Measurements from ENCODE around the gene STMN3. TPM values are rescaled to one million over a fixed set of nuclear protein-coding genes. Genes with fewer than 3 reads are reported as not detected.
"Not testable (repeated sequence)": the region's sequence is repeated elsewhere in the genome, so short reads cannot be mapped to it uniquely, and the experiment has no call there.

Gene STMN3
- total RNA-seq, 3 donors from 2014 or later, result 11.8 to 19.6 (median 17.7) TPM

- Histone ChIP-seq H3K27ac (peak overlapping the region; percentile 60 to 82), H3K27me3 (no peaks in the 10 kb centered on the region), H3K9me3 (no peaks in the 10 kb centered on the region), H3K4me1 (peaks cover 8 to 14% of the 10 kb centered on the region in 2 donors), H3K36me3 (no peaks in the 10 kb centered on the region), H3K4me3 (peak overlapping the region; percentile 58 to 85 (median 70))
- no peak for DNase-seq (ENCODE audit: low spot score in 2 of 2)
- intact Hi-C loops (cut with DNase I; ENCODE audit: low total_unique reads), result no loop called here
- TF ChIP-seq CTCF (IDR thresholded peaks at IDR 0.05) (no peak), POLR2A (IDR thresholded peaks at IDR 0.05) (no peak), POLR2AphosphoS5 (IDR thresholded peaks at IDR 0.05) (no peak)
Observed at GRCh38 chr20:63653974-63654668, 897 bp upstream of the STMN3 start.

- H3K27ac ChIP-seq, result peak overlapping the region; percentile 54 to 60
- no peak for DNase-seq (ENCODE audit: low spot score in 2 of 2)
Observed at GRCh38 chr20:63652192-63652980, 838 bp downstream of the STMN3 start.

GRCh38 chr20:63651942-63652191 is 1.4 kb downstream of the STMN3 start:
- no peak for TF ChIP-seq POLR2A (IDR thresholded peaks at IDR 0.05)
- no peak for TF ChIP-seq POLR2AphosphoS5 (IDR thresholded peaks at IDR 0.05)
- no peak for TF ChIP-seq CTCF (IDR thresholded peaks at IDR 0.05)
- no peak for DNase-seq (ENCODE audit: low spot score in 2 of 2)
- intact Hi-C loops (cut with DNase I; ENCODE audit: low total_unique reads), result no loop called here

More at GRCh38 chr20:63652192-63652980, 838 bp downstream of the STMN3 start:
- peak overlapping the region; percentile 58 to 85 (median 70) for H3K4me3 ChIP-seq
- intact Hi-C loops (cut with DNase I; ENCODE audit: low total_unique reads), result no loop called here
- H3K9me3 ChIP-seq, result no peaks in the 10 kb centered on the region
- H3K4me1 ChIP-seq, result peaks cover 2 to 14% of the 10 kb centered on the region in 2 donors
- H3K36me3 ChIP-seq, result no peaks in the 10 kb centered on the region
- TF ChIP-seq POLR2A (IDR thresholded peaks at IDR 0.05) (no peak), CTCF (IDR thresholded peaks at IDR 0.05) (no peak), POLR2AphosphoS5 (IDR thresholded peaks at IDR 0.05) (no peak)
- no peaks in the 10 kb centered on the region for H3K27me3 ChIP-seq

GRCh38 chr20:63650486-63650885 is 2.7 kb downstream of the STMN3 start:
- H3K9me3 ChIP-seq; H3K4me3 ChIP-seq; intact Hi-C loops (cut with DNase I; ENCODE audit: low total_unique reads); DNase-seq (ENCODE audit: low spot score in 2 of 2); H3K27me3 ChIP-seq; H3K27ac ChIP-seq; H3K36me3 ChIP-seq: not testable (repeated sequence)
- H3K4me1 ChIP-seq, result peaks cover 0 to 14% of the 10 kb centered on the region in 2 donors

More at GRCh38 chr20:63651942-63652191, 1.4 kb downstream of the STMN3 start:
- peak overlapping the region; percentile 54 to 60 for H3K27ac ChIP-seq
- H3K4me1 ChIP-seq, result peaks cover 0 to 14% of the 10 kb centered on the region in 2 donors
- H3K9me3 ChIP-seq, result no peaks in the 10 kb centered on the region
- no peaks in the 10 kb centered on the region for H3K27me3 ChIP-seq
- H3K36me3 ChIP-seq, result no peaks in the 10 kb centered on the region
- H3K4me3 ChIP-seq, result peak overlapping the region; percentile 58 to 85 (median 70)

- Histone ChIP-seq H3K9me3 (no peaks in the 10 kb centered on the region), H3K4me1 (peaks cover 0 to 14% of the 10 kb centered on the region in 2 donors), H3K27ac (no peak overlapping the region), H3K36me3 (no peaks in the 10 kb centered on the region), H3K4me3 (no peak overlapping the region), H3K27me3 (no peaks in the 10 kb centered on the region)
- no peak for DNase-seq (ENCODE audit: low spot score in 2 of 2)
- intact Hi-C loops (cut with DNase I; ENCODE audit: low total_unique reads), result loop anchor here (5.0 kb wide), 1 partner anchor 1267 kb away; no protein-coding TSS in a partner anchor
- TF ChIP-seq POLR2AphosphoS5 (IDR thresholded peaks at IDR 0.05), result no peak
Observed at GRCh38 chr20:63648895-63649589, 4.2 kb downstream of the STMN3 start.

Measured in breast epithelium (tissue), 4 donors.